ENCODE results near the gene STK10.

The STK10 gene

DNA sequence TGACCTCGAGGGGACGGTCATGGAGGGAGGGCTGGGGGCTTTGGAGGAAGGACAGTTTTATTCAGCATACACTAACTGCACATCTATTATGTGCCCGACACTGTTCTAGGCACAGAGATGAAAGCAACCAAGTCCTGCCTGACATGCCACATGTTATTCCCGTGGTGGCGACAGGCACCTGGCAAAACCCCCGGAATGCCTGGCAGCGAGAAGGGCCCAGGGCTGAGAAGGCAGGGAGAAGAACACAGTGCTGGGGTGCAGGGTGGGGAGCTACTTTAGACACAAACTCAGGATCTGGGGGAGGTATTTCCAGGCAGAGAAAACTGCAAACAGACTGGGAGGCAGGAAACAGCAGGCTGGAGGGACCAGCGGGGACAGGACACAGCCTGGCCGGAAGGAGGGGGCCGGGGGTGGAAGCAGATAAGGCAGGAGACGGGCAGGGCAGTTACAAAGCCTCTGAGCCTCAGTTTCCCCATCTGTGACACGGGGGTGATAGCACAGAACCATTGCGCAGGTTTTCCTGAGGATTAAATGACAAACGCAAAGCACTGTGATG is 77.7 kb downstream of the STK10 start:
- DNase-seq (ENCODE audit: low spot score) (no peak), FAIRE-seq (no peak)

GRCh38 chr5:172109749-172110148 is 78.3 kb downstream of the STK10 start:
- DNase-seq (ENCODE audit: low spot score) (no peak), FAIRE-seq (no peak)

DNA sequence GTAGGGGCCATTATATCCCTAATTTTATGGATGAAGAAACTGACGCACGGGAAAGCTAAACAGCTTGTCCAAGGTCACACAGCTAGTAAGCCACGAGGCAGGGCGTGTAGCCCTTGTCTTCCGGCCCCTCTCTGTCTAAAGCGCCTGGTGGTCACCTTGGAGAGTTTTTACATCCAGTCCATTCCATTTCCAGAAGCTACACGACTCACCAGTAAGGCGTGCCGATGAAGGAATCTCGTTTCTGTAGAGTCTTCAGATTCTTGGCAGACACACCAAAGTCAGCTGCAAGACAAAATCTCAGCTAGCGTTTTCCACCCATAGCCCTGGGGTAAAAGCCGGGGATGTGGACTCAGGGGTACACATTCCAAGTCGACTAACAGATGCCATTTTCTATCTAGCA is 80.5 kb downstream of the STK10 start:
- FAIRE-seq = no peak
- DNase-seq (ENCODE audit: low spot score) = peak; percentile 50

GRCh38 chr5:172106511-172107356 is 81.3 kb downstream of the STK10 start:
- FAIRE-seq = peak; percentile 20
- DNase-seq (ENCODE audit: low spot score) = peak; percentile 74

GRCh38 chr5:172105811-172106210 is 82.2 kb downstream of the STK10 start:
- FAIRE-seq = no peak
- DNase-seq (ENCODE audit: low spot score) = no peak

GRCh38 chr5:172104801-172105701 is 83.0 kb downstream of the STK10 start:
- no peak for FAIRE-seq
- no peak for DNase-seq (ENCODE audit: low spot score)

GRCh38 chr5:172104021-172104420 is 84.0 kb downstream of the STK10 start:
- no peak for DNase-seq (ENCODE audit: low spot score)
- no peak for FAIRE-seq

DNA sequence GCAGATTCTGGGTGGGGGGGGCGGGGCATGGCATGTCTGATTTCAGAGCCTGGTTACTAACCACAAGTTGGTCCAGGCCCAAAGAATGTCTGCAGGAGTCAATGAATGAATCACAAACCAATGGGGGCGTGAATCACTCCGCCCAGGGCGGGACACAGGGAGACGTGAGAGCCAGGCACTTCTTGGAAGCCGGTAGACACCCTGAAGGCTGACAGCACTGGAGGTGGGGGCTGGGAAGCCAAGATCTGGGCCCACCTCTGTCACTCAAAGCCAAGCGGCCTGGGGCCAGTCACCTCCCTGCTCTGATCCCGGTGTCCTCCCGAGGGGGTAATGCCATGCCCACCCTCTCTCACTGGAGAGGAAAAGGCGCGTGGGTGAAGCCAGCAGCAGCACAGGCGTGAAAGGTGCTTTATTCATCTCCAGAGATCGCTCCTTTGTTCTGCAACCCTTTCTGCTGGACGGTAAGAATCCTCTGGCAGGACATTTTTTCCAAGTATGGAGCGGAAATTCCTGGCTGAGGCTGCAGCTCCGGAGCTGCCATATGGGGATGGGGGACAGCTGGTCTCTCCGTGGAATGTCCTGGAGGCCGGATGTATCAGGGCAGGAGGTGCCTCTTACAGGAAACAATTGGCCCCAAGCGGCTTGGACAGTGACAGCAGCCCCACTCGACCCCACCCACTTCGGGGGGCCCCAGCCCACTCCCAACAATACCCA is 85.0 kb downstream of the STK10 start:
- DNase-seq (ENCODE audit: low spot score) = peak; percentile 96
- no peak for FAIRE-seq

DNA sequence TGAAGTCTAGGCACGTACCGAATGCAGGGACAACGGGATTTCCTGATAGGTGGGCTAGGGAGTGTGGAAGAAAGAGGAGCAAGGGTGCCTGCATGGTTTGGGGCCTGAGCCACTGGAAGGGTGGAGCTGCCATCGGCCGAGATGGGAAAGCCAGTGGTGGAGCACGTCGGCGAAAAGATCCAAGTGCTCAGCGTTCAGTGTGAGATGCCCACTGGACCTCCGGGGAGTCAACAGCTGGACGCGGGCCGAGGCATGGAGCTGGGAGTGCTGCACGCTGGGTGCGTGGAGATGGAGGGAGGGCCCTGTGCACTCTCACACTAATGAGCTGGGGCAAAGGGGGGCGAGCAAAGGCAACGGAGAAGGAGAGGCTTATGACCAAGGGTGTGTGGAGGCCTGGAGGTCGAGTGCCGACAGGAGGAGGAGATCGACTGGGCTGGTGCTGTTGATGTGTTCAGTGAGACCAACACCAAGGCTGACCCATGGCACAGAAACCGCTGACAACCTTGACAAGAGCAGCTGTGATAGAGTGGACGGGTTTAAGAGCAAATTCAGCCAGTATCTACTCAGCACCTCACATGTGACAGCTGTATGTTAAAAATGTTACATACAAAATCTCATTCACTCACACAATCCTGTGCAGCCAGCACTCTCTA is 85.7 kb downstream of the STK10 start:
- FAIRE-seq (no peak), DNase-seq (ENCODE audit: low spot score) (no peak)

GRCh38 chr5:172101547-172102217 is 86.3 kb downstream of the STK10 start:
- DNase-seq (ENCODE audit: low spot score) = no peak
- no peak for FAIRE-seq

GRCh38 chr5:172098883-172099282 is 89.1 kb downstream of the STK10 start:
- peak; percentile 99 for FAIRE-seq

GRCh38 chr5:172098046-172098445 is 90.0 kb downstream of the STK10 start:
- FAIRE-seq = no peak
- no peak for DNase-seq (ENCODE audit: low spot score)

More at GRCh38 chr5:172098883-172099282, 89.1 kb downstream of the STK10 start:
- no peak for DNase-seq (ENCODE audit: low spot score)

GRCh38 chr5:172097356-172097755 is 90.7 kb downstream of the STK10 start:
- DNase-seq (ENCODE audit: low spot score) (no peak), FAIRE-seq (no peak)

- FAIRE-seq (no peak), DNase-seq (ENCODE audit: low spot score) (no peak)
Measured at GRCh38 chr5:172096207-172096940, 91.7 kb downstream of the STK10 start.

GRCh38 chr5:172095368-172096206 is 92.4 kb downstream of the STK10 start:
- DNase-seq (ENCODE audit: low spot score) (no peak), FAIRE-seq (no peak)

- FAIRE-seq = no peak
Measured at GRCh38 chr5:172093965-172094364, 94.1 kb downstream of the STK10 start.

DNA sequence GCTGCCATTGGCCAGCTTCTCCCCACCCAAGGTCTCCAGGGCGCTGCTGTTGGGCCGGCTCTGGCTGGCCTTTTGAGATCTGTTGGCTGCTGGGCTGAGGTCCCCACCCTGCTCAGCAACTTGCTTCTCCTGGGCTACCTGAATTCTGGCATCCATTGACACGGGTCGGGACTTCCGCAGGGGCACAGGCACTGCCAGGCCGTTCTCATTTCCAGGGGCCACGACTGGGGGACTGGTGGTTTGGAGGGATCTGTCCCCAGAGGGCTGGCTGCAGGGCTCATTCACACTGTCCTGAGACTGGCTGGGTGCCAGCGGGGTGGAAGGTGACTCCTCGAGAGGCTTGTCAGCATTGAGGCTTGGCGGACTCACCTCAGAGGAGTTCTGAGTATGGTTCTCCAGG is 94.5 kb downstream of the STK10 start:
- DNase-seq (ENCODE audit: low spot score) = no peak
- no peak for FAIRE-seq

More at GRCh38 chr5:172093965-172094364, 94.1 kb downstream of the STK10 start:
- DNase-seq (ENCODE audit: low spot score) = no peak

GRCh38 chr5:172091956-172092732 is 95.9 kb downstream of the STK10 start:
- FAIRE-seq (no peak), DNase-seq (ENCODE audit: low spot score) (no peak)
